Measurements from ENCODE around the gene KRT14. TPM values are rescaled to one million over a fixed set of nuclear protein-coding genes. Genes with fewer than 3 reads are reported as not detected.
"Not testable (repeated sequence)": the region's sequence is repeated elsewhere in the genome, so short reads cannot be mapped to it uniquely, and the experiment has no call there.

KRT14 gene
- total RNA-seq, 2 experiments from 2014 or later: not detected

GRCh38 chr17:41578971-41579370, 7.7 kb downstream of the KRT14 start:
- intact Hi-C loops (cut with micrococcal nuclease): loop anchor here (1.0 kb wide), 1 partner anchor 30 kb away; no protein-coding TSS in a partner anchor

DNA sequence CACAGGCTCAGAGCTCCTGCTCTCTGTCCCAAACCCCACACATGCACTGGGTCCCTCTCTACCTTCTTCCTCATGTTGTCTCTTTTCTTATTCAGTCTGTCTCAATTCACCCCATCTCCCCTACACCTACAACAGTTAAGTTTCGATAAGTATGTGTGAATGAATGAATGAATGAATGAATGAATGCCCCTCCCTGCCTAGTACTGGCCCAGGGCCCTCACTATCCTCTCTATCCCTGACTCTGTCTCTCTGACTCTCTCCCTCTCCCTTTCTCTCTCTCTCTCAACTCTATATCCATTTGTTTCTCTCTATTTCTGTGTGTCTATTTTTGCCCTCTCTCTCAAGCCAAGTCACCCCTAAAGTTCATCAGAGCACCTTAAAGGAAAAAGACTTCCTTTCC, 8.2 kb downstream of the KRT14 start:
- Mint-ChIP-seq H3K4me3 (no peak overlapping the region), H3K27me3 (peaks cover 25% of the 10 kb centered on the region), H3K9me3 (no peaks in the 10 kb centered on the region), H3K36me3 (no peaks in the 10 kb centered on the region), H3K27ac (no peak overlapping the region), H3K4me1 (ENCODE audit: low read depth) (no peaks in the 10 kb centered on the region)
- DNase-seq: no peak
- ChIA-PET POLR2A (interaction anchor here (0.7 kb wide), 1 partner anchor 10 kb away, joined by 3 read pairs; no protein-coding TSS in a partner anchor), CTCF (interaction anchor here (1.4 to 3.1 kb wide), 4 partner anchors 30 to 88 kb away, joined by 5 to 19 read pairs (median 14); no protein-coding TSS in a partner anchor)
- intact Hi-C loops (cut with micrococcal nuclease): no loop called here

More at GRCh38 chr17:41578971-41579370, 7.7 kb downstream of the KRT14 start:
- Mint-ChIP-seq H3K36me3 (no peaks in the 10 kb centered on the region), H3K4me1 (ENCODE audit: low read depth) (no peaks in the 10 kb centered on the region), H3K27me3 (peaks cover 26% of the 10 kb centered on the region), H3K27ac (no peak overlapping the region), H3K9me3 (no peaks in the 10 kb centered on the region), H3K4me3 (no peak overlapping the region)
- no peak for DNase-seq
- ChIA-PET POLR2A (interaction anchor here (0.7 kb wide), 1 partner anchor 10 kb away, joined by 3 read pairs; no protein-coding TSS in a partner anchor), CTCF (interaction anchor here (1.0 to 3.1 kb wide), 10 partner anchors 8 to 92 kb away, joined by 3 to 19 read pairs (median 4); partner anchors contain the start of gene KRT9)

DNA sequence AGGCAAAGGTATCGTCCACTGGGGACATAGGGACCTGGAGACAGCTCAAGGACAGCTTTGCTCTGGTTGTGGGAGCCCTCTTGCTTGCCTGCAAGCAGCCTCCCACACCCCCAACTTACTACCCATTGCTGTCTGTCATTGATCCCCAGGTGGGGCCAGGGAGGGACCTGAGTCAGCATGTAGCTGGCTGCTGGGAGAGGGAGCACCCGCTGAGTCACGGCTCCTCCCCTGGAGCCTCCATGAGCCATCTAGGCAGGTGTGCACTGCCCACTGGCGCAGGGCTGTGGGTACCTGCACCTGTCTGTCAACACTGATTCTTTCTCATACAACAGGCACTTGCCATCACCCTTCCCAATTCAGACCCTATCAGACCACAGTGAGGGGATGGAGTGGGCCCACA, 10.0 kb downstream of the KRT14 start:
- not testable (repeated sequence) for H3K36me3 Mint-ChIP-seq

DNA sequence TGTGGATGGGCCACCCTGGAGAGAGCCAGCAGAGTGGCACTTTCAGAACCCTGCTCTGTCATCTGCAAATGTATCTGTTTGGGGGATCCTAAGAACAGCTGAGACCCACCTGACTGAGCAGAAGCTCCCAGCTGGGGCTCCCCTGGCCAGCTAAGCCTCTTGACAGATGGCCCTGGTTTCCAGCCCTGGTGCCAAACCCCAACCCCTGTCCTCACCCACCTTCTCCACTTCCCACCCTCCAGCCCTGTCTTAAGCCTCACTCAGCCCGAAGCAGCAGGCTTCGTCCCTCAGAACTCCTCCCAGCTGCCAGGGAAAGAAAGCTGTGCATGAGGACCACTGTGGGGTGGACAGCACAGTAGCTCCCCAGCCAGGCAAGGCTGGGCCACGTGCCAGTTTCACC, 11.4 kb downstream of the KRT14 start:
- POLR2A ChIA-PET: no interaction called here
- no peaks in the 10 kb centered on the region for H3K9me3 Mint-ChIP-seq
- H3K36me3 Mint-ChIP-seq: no peaks in the 10 kb centered on the region
- intact Hi-C loops (cut with micrococcal nuclease): no loop called here
- H3K27me3 Mint-ChIP-seq: peaks cover 33% of the 10 kb centered on the region
- no peak overlapping the region for H3K27ac Mint-ChIP-seq
- H3K4me3 Mint-ChIP-seq: no peak overlapping the region
- CTCF ChIA-PET: interaction anchor here (0.7 to 0.8 kb wide), 2 partner anchors 9 to 26 kb away, joined by 3 read pairs; no protein-coding TSS in a partner anchor
- H3K4me1 Mint-ChIP-seq (ENCODE audit: low read depth): no peaks in the 10 kb centered on the region
- DNase-seq: no peak

More for the DNA sequence above, 10.0 kb downstream of the KRT14 start:
- H3K27ac Mint-ChIP-seq; POLR2A ChIA-PET; intact Hi-C loops (cut with micrococcal nuclease); H3K4me3 Mint-ChIP-seq; H3K4me1 Mint-ChIP-seq (ENCODE audit: low read depth); H3K9me3 Mint-ChIP-seq; DNase-seq: not testable (repeated sequence)
- peaks cover 33% of the 10 kb centered on the region for H3K27me3 Mint-ChIP-seq
- CTCF ChIA-PET: interaction anchor here (0.7 kb wide), 1 partner anchor 27 kb away, joined by 4 read pairs; no protein-coding TSS in a partner anchor

DNA sequence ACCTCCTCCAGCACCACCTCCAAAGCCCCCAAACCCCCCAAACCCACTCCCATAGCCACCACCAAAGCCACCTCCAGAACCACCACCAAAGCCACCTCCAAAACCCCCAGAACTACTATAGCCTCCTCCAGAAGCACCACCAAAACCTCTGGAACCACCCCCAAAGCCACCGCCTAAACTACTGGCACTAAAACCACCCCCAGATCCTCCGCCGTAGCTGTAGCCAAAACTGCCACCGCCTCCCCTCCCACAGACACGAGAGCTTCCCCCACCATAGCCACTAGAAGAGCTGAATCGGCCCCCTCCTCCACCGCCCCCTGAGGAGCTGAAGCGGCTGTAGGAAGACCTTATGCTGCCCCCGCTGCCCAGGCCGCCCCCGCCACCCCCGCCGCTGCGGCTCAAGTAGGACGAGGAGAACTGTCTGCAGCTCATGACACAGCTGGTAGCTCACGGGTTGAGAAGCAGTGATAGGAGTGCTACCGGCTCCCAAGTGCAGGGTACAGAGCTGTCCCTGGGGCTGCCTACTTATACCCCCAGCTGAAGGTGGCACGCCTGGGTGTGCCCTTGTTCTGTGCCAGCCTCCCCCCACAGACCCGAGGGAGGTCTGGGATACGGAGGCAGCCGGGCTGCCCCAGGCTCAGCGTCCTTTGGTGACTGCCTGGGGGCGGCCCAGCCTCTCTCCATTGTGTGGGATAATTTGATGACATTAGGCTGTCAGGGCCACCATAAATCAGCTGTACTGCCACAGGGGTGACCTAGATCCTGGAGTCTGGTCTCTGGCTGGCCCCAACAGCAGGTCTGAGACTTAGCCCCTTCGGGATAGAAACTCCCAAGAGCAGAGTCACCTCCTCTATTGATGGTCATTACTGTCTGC, 14.9 kb downstream of the KRT14 start, which contains the start of gene KRT9:
KRT9 (minus strand) TSS at position 499 of the 874 bp plus-strand sequence; CDS start at position 432, 67 bp downstream.
- Mint-ChIP-seq H3K9me3 (peaks cover 6% of the 10 kb centered on the region), H3K27ac (no peak within 1 kb of the TSS), H3K36me3 (no peaks in the 10 kb centered on the region), H3K4me3 (no peak within 1 kb of the TSS), H3K4me1 (ENCODE audit: low read depth) (peaks cover 6% of the 10 kb centered on the region), H3K27me3 (peaks cover 18% of the 10 kb centered on the region)
- no peak for DNase-seq
- intact Hi-C loops (cut with micrococcal nuclease): no loop called here
- POLR2A ChIA-PET: no interaction called here
- CTCF ChIA-PET: interaction anchor here (1.4 to 2.4 kb wide), 4 partner anchors 8 to 76 kb away, joined by 4 to 9 read pairs (median 4); no protein-coding TSS in a partner anchor

DNA sequence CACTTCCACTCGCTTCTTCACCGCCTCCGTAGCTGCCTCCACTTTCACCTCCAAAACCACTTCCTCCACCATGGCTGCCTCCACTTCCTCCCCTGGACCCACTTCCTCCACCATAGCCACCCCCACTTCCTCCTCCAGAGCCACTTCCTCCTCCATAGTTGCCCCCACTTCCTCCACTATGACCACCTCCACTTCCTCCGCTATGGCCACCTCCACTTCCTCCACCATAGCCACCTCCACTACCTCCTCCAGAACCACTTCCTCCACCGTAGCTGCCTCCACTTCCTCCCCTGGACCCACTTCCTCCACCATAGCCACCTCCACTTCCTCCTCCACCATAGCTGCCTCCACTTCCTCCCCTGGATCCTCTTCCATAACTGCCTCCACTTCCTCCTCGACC, 19.4 kb downstream of the KRT14 start:
- Mint-ChIP-seq H3K36me3 (no peaks in the 10 kb centered on the region), H3K4me3 (no peak overlapping the region), H3K4me1 (ENCODE audit: low read depth) (peaks cover 6% of the 10 kb centered on the region), H3K27me3 (peaks cover 5% of the 10 kb centered on the region), H3K9me3 (peaks cover 6% of the 10 kb centered on the region), H3K27ac (peak overlapping the region; percentile 9)
- intact Hi-C loops (cut with micrococcal nuclease): no loop called here
- ChIA-PET CTCF (interaction anchor here (1.7 to 5.4 kb wide), 2 partner anchors 12 to 18 kb away, joined by 4 to 27 read pairs; no protein-coding TSS in a partner anchor), POLR2A (no interaction called here)
- peak; percentile 16 for DNase-seq

GRCh38 chr17:41565338-41565737, 21.4 kb downstream of the KRT14 start:
- H3K27me3 Mint-ChIP-seq: peaks cover 10% of the 10 kb centered on the region
- ChIA-PET POLR2A (no interaction called here), CTCF (interaction anchor here (1.1 to 5.4 kb wide), 3 partner anchors 14 to 83 kb away, joined by 3 to 27 read pairs (median 4); no protein-coding TSS in a partner anchor)
- intact Hi-C loops (cut with micrococcal nuclease): no loop called here
- peaks cover 6% of the 10 kb centered on the region for H3K4me1 Mint-ChIP-seq (ENCODE audit: low read depth)
- DNase-seq: no peak
- no peak overlapping the region for H3K27ac Mint-ChIP-seq
- no peaks in the 10 kb centered on the region for H3K36me3 Mint-ChIP-seq
- H3K9me3 Mint-ChIP-seq: peaks cover 6% of the 10 kb centered on the region
- H3K4me3 Mint-ChIP-seq: no peak overlapping the region

- no peak for DNase-seq
- Mint-ChIP-seq H3K27ac (no peak overlapping the region), H3K4me1 (ENCODE audit: low read depth) (peaks cover 6% of the 10 kb centered on the region), H3K4me3 (no peak overlapping the region), H3K36me3 (no peaks in the 10 kb centered on the region), H3K9me3 (peaks cover 6% of the 10 kb centered on the region), H3K27me3 (peaks cover 20% of the 10 kb centered on the region)
- ChIA-PET CTCF (interaction anchor here (5.4 kb wide), 1 partner anchor 14 kb away, joined by 27 read pairs; no protein-coding TSS in a partner anchor), POLR2A (no interaction called here)
- intact Hi-C loops (cut with micrococcal nuclease): no loop called here
Measured at GRCh38 chr17:41563607-41564170, 23.0 kb downstream of the KRT14 start.

DNA sequence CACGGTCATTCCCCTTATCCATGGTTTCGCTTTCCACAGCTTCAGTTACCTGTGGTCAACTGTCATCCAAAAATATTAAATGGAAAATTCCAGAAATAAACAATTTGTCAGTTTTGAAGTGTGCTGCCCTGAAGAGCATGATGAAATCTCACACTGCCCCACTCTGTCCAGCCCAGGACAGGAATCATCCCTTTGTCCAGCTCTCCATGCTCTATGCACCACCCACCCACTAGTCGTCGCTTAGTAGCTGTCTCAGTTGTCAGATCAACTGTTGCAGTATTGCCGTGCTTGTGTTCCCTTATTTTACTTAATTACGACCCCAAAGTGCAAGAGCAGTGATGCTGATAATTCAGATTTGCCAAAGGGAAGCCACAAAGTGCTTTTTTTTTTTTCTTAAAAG, 25.1 kb downstream of the KRT14 start:
- no peak overlapping the region for H3K4me3 Mint-ChIP-seq
- intact Hi-C loops (cut with micrococcal nuclease): no loop called here
- no peak overlapping the region for H3K27ac Mint-ChIP-seq
- no peak for DNase-seq
- no peaks in the 10 kb centered on the region for H3K36me3 Mint-ChIP-seq
- POLR2A ChIA-PET: no interaction called here
- H3K27me3 Mint-ChIP-seq: peaks cover 23% of the 10 kb centered on the region
- no peaks in the 10 kb centered on the region for H3K9me3 Mint-ChIP-seq
- no peaks in the 10 kb centered on the region for H3K4me1 Mint-ChIP-seq (ENCODE audit: low read depth)
- CTCF ChIA-PET: no interaction called here

DNA sequence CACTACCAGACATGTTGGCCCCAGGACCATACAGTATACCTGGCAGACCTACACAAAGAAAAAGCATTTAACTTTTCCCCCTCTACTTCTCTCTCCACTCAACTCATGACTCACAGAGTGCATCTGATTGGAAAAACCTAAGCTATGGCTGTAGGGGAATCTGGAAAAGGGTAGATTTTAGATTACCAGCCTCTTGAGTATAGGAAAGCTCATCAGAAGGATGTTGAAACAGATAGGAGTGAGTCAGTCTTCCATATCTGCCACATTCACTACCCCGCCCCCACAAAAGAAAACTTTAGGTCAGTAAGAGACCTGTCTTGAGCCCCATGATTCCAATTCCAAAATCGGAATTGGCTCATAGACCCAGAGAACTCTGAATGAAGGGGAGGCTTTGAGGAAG, 27.1 kb downstream of the KRT14 start:
- H3K4me3 Mint-ChIP-seq: no peak overlapping the region
- H3K36me3 Mint-ChIP-seq: no peaks in the 10 kb centered on the region
- intact Hi-C loops (cut with micrococcal nuclease): no loop called here
- CTCF ChIA-PET: interaction anchor here (1.1 to 3.7 kb wide), 3 partner anchors 10 to 104 kb away, joined by 4 to 36 read pairs (median 13); no protein-coding TSS in a partner anchor
- no peak for DNase-seq
- H3K27ac Mint-ChIP-seq: no peak overlapping the region
- H3K9me3 Mint-ChIP-seq: no peaks in the 10 kb centered on the region
- H3K4me1 Mint-ChIP-seq (ENCODE audit: low read depth): no peaks in the 10 kb centered on the region
- POLR2A ChIA-PET: no interaction called here
- peaks cover 23% of the 10 kb centered on the region for H3K27me3 Mint-ChIP-seq

DNA sequence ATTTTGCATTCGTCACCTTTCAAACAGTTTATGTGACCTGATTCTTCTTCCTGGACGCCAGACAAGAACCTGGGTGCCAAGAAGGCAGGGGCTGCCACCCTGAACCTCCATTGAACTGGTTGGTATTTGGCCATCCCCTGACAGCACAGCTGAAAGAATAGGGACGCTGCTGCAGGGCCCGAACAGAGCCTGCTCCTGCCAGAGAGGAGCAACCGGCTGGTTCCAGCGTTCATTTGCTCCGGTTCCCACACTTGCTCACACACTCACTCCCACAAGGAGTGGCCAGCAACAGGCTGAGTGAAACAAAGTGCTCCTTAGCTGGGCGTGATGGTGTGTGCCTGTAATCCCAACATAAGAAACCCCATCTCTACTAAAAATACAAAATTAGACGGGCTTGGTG, 29.8 kb downstream of the KRT14 start:
- Mint-ChIP-seq H3K27me3 (peaks cover 23% of the 10 kb centered on the region), H3K4me3 (no peak overlapping the region), H3K27ac (no peak overlapping the region), H3K36me3 (no peaks in the 10 kb centered on the region), H3K4me1 (ENCODE audit: low read depth) (no peaks in the 10 kb centered on the region), H3K9me3 (no peaks in the 10 kb centered on the region)
- CTCF ChIA-PET: interaction anchor here (3.7 kb wide), 1 partner anchor 8 kb away, joined by 36 read pairs; no protein-coding TSS in a partner anchor
- intact Hi-C loops (cut with micrococcal nuclease): no loop called here
- POLR2A ChIA-PET: no interaction called here
- DNase-seq: no peak

DNA sequence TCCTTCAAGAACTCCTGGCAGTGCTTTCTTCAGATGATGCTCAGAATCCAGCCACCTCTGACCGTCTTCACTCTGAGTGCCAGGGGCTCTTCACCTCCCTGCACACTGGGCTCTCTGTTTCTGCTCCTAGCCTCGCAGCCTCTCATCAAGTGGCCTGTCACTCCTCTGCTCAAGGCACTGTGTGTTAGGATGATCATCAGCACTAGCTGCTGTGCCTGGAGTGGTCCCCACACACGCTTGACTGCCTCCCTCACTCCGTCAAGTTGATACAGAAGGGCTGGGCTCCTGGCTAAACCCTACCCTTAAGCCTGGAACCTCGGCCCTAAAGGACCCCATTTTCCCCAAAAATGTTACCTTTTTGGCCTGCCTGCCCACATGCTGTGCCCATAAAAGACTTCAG, 30.4 kb downstream of the KRT14 start:
- H3K27me3 Mint-ChIP-seq: peaks cover 20% of the 10 kb centered on the region
- intact Hi-C loops (cut with micrococcal nuclease): no loop called here
- CTCF ChIA-PET: no interaction called here

More for the DNA sequence above, 30.4 kb downstream of the KRT14 start:
- Mint-ChIP-seq H3K4me3 (no peak overlapping the region), H3K9me3 (no peaks in the 10 kb centered on the region), H3K27ac (no peak overlapping the region), H3K36me3 (no peaks in the 10 kb centered on the region), H3K4me1 (ENCODE audit: low read depth) (no peaks in the 10 kb centered on the region)
- DNase-seq: no peak
- POLR2A ChIA-PET: no interaction called here

Data from activated CD4-positive, alpha-beta memory T cell treated with anti-CD3 and anti-CD28 coated beads for 36 hours (primary cell).